ENCODE measurements around the gene PLAU.
"Not testable (repeated sequence)": the region's sequence is repeated elsewhere in the genome, so short reads cannot be mapped to it uniquely, and the experiment has no call there.

The PLAU gene

GRCh38 chr10:73898730-73899410 is 12.1 kb upstream of the PLAU start:
- DNase-seq (ENCODE audit: low spot score): no peak

- DNase-seq (ENCODE audit: low spot score): no peak
Observed at GRCh38 chr10:73899423-73899822, 11.5 kb upstream of the PLAU start.

DNA sequence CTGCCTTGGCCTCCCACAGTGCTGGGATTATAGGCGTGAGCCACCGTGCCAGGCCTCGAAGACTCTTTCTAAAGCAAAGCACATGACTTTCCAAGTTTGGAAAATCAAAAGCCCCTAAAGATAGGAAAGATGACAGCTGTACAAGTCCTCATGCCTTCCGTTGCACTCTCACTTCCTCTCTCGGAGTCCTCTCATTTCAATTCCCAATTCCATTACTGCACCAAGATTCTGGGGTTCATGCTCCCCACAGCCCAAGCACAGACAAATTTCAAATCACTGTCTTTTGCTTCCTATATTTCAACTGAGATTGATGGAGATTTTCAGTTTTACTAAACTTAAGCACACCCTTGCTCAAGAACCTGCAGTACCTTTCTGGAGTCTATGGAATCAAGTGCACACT is 10.9 kb upstream of the PLAU start:
- DNase-seq (ENCODE audit: low spot score): no peak

GRCh38 chr10:73901261-73901660 is 9.7 kb upstream of the PLAU start:
- no peak for DNase-seq (ENCODE audit: low spot score)

DNA sequence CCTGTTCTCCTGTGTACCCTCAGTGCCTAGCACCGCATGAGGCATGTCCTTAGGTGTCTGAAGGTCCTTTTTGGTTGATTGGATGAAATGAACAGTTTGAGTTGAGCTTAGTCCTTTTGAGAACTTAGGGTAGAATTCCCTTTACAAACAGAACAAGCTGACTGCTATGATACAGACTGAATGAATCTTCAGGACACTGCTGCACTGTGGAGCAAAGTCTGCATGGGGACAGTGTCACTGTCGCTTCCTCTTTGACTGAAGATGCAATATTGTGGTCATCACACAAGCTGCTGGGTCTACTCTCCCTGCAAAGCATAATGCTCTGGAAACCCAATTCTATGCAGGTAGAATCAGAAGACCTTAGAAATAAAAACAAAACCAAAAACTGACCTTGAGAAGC is 8.6 kb upstream of the PLAU start:
- no peak for DNase-seq (ENCODE audit: low spot score)

GRCh38 chr10:73905256-73906020 is 5.5 kb upstream of the PLAU start:
- no peak for DNase-seq (ENCODE audit: low spot score)

DNA sequence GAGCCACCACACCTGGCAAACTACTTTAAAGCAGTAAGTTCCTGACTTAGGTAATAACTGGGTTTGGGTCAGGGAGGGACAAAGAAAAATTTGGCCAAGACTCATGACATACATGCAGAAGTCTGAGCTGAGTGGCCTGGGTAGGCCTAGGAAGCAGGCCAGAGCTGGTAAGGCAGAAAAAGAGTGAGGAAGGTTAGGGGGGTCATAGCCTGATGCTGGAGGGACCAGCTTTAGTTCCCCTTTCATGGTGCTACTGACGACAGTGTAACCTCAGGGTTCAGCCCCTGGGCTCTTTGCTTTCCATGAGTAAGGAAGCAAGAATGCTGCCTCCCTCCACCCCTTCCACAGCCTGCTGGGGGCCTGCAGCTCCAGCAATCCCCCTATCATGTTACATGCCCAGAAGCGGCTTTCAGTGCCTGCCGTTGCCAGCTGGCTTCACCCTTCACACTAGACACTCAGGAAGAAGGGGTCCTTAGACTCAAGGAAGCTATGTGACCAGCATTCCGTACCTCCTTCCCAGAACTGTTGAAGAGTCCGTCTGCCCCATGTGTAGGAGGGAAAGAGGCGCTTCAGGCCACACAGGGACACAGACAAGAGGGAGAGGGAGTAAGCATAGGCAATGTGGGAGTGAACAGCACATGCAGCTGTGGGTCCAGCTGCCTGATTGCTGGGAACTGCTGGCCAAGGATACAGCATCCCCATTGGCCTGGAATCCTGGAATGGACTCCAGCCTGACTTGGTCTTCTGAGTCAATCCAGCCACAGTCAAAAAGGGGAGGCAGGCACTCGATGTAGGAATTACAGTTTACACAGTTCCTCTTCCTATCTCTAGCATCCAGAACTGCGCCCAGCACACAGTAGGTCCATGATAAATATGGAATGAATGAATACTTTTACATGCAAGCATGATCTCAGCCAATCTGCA is 4.1 kb upstream of the PLAU start:
- DNase-seq (ENCODE audit: low spot score): no peak

- no peak for DNase-seq (ENCODE audit: low spot score)
Observed at GRCh38 chr10:73907841-73908517, 3.0 kb upstream of the PLAU start.

GRCh38 chr10:73908853-73909539 is 1.9 kb upstream of the PLAU start:
- DNase-seq (ENCODE audit: low spot score): no peak

GRCh38 chr10:73909540-73910115 is 1.3 kb upstream of the PLAU start:
- DNase-seq (ENCODE audit: low spot score): no peak

GRCh38 chr10:73910401-73910763 is 550 bp upstream of the PLAU start:
- DNase-seq (ENCODE audit: low spot score): no peak

DNA sequence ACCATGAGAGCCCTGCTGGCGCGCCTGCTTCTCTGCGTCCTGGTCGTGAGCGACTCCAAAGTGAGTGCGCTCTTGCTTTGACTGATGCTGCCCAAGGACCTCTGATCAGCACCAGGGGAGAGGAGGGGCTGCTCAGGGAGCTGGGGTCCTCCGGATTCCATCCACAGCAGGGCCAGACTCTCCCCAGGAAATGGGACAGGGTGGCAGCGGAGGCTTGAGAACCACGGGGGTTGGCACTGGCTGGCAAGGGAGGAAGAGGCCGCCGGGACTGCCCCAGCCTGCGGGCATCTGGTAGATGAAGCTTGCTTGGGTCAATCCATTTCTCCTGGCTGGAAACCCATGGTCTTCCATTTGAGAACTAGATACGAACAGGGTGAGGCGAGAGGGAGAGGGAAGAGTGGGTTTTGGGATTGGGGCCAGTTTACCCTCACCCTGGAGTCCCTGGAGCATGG is 647 bp downstream of the PLAU start:
- DNase-seq (ENCODE audit: low spot score): no peak

- no peak for DNase-seq (ENCODE audit: low spot score)
Observed at GRCh38 chr10:73914036-73914435, 3.1 kb downstream of the PLAU start.

- DNase-seq (ENCODE audit: low spot score): no peak
Observed at GRCh38 chr10:73915206-73915851, 4.4 kb downstream of the PLAU start.

DNA sequence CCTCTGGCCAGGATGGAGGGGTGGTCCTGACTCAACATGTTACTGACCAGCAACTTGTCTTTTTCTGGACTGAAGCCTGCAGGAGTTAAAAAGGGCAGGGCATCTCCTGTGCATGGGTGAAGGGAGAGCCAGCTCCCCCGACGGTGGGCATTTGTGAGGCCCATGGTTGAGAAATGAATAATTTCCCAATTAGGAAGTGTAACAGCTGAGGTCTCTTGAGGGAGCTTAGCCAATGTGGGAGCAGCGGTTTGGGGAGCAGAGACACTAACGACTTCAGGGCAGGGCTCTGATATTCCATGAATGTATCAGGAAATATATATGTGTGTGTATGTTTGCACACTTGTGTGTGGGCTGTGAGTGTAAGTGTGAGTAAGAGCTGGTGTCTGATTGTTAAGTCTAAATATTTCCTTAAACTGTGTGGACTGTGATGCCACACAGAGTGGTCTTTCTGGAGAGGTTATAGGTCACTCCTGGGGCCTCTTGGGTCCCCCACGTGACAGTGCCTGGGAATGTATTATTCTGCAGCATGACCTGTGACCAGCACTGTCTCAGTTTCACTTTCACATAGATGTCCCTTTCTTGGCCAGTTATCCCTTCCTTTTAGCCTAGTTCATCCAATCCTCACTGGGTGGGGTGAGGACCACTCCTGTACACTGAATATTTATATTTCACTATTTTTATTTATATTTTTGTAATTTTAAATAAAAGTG is 6.0 kb downstream of the PLAU start:
- DNase-seq (ENCODE audit: low spot score): no peak

DNA sequence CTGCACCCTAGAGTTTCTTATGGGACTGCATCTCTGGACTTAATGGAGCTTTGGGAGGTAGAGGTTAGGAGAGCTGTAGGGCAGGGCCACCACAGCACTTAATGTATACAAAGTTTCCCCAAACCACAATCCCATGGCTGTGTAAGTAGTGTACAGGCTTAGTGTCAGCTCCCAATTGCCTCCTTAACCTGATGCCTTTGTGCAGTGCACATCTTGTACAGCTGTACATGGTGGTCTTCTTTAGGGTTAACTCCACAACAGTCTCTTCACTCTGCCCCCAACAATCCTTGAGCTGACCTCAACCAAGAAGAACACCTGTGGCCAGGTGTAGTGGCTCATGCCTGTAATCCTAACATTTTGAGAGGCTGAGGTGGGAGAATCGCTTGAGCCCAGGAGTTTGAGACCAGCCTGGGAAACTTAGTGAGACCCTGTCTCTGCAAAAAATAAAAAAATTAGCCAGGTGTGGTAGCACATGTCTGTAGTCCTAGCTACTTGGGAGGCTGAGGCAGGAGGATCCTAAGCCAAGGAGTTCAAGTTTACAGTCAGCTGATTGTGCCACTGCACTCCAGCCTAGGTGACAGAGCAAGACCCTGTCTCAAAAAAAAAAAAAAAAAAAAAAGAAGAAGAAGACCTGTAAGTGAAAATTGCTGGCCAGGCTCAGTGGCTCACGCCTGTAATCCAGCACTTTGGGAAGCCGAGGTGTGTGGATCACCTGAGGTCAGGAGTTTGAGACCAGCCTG is 6.8 kb downstream of the PLAU start:
- no peak for DNase-seq (ENCODE audit: low spot score)

DNA sequence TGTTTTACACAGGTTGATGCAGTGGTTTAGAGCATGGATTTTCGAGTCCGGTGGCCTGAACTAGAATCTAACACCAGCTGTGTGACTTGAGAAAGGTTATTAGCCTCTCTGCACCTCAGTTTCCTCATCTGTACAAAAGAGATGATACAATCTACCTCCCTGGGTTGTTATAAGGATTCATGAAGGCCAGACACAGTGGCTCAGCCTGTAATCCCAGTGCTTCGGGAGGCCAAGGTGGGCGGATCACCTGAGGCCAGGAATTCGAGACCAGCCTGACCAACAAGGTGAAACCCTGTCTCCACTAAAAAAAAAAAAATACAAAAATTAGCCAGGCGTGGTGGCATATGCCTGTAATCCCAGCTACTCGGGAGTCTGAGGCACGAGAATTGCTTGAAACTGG is 8.5 kb downstream of the PLAU start:
- not testable (repeated sequence) for DNase-seq (ENCODE audit: low spot score)

DNA sequence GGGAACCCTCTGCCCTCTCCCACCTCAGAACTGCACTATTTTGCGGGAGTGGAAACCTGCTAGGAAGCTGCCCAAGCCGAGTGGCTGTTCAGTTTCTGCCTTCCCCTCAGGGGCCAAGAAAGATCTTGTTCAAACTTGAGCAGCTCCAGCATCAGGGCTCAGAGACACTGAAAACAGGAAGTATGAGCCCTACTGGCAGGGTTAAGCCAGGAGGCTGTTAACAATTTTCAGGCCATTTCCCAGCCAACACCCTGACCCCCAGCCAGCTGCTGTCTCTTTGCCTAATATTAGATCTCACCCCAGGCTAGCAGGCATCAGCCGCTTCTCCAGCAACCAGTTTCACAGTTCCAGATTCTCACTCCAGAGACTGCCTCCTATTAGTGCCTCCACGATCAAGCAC is 9.2 kb downstream of the PLAU start:
- no peak for DNase-seq (ENCODE audit: low spot score)
